H1 (cell line): ENCODE results near the gene SYVN1. TPM values are rescaled to one million over a fixed set of nuclear protein-coding genes. Genes with fewer than 3 reads are reported as not detected.

Experiments
- BCL11A ChIP-seq, 2 experiments: IDR thresholded peaks; one replicate each; pipeline ENCODE4 v1.6.1; 2011; ENCODE audit warnings: low read depth in 2 of 2, low read length in 2 of 2, mild to moderate bottlenecking in 2 of 2
- EP300 ChIP-seq, 2 experiments: IDR thresholded peaks; 1 replicate in 1 of 2; 2 replicates in 1 of 2; pipeline ENCODE4 v1.6.1; 2011 to 2012; ENCODE audit warnings: low read depth in 2 of 2, low read length in 2 of 2, mild to moderate bottlenecking in 2 of 2, borderline replicate concordance in 1 of 2, inconsistent platforms in 1 of 2, moderate library complexity in 1 of 2
- POLR2AphosphoS5 ChIP-seq: IDR thresholded peaks from 2 replicates; pipeline ENCODE4 v1.6.1; 2011; ENCODE audit warnings: low read depth, low read length
- SIN3A ChIP-seq, 2 experiments: IDR thresholded peaks in 1 of 2; conservative IDR thresholded peaks in 1 of 2; 2 replicates each; pipeline ENCODE4 v1.6.1; 2011 to 2012; ENCODE audit warnings: low read length in 2 of 2, improper control_type of control experiment in 1 of 2, low read depth in 1 of 2, mild to moderate bottlenecking in 1 of 2
- TEAD4 ChIP-seq: IDR thresholded peaks from 2 replicates; pipeline ENCODE4 v1.6.1; 2012; ENCODE audit warnings: low read depth, low read length, inconsistent platforms, mixed read lengths
- microRNA-seq, 2 experiments: library from miRNA; unstranded; fragments of <30 nt; microRNA quantifications; one replicate each; pipeline versions ENCODE4 to v1.2.0, GENCODE V29; 2016 to 2020; ENCODE audit warnings: borderline microRNAs expressed in 2 of 2, borderline number of aligned reads in 2 of 2, borderline replicate concordance in 1 of 2
- polyA plus RNA-seq, 7 experiments: library from polyadenylated mRNA; depleted of rRNA in 3 of 7; stranded (reverse) in 5 of 7; unstranded in 2 of 7; fragments of >200 nt in 5 of 7; fragments of 200-250 nt in 2 of 7; gene quantifications; 1 replicate in 5 of 7; 2 replicates in 1 of 7; 4 replicates in 1 of 7; pipeline versions ENCODE4 v1.2.1 to v1.2.3, GENCODE V29; 2011 to 2013; ENCODE audit warnings: missing spikeins in 2 of 7, mixed read lengths in 2 of 7
- small RNA-seq: library from polyadenylated mRNA; stranded (forward); fragments of <200 nt; extraction: miRNeasy Mini kit (QIAGEN cat#:217004); gene quantifications from one replicate; pipeline ENCODE3, GENCODE V24; 2013; ENCODE audit not compliant: insufficient read depth
- total RNA-seq: library from RNA; stranded (reverse); fragmentation: NEBNext Ultra II Directional; extraction: Animal tissue kit (Norgen Biotek cat#: 25700); gene quantifications from 2 replicates; pipeline ENCODE4 v1.2.1, GENCODE V29; 2021

Gene SYVN1
- total and polyA plus RNA-seq, 2 of the 8 experiments (the other 6 are each of a cell fraction or from before 2014, with no cell fraction given), result 27.8 to 29.4 TPM

- TF ChIP-seq BCL11A (IDR thresholded peaks at IDR 0.05; ENCODE audit: low read depth in 2 of 2, low read length in 2 of 2), result no peak
- TF ChIP-seq POLR2AphosphoS5, result no peak
- TF ChIP-seq SIN3A (conservative IDR thresholded peaks at IDR 0.05 in 1 of 2, IDR thresholded peaks at IDR 0.05 in 1 of 2; ENCODE audit: low read depth in 1 of 2, low read length in 2 of 2), result no peak
- TF ChIP-seq TEAD4, result no peak
- TF ChIP-seq EP300 (IDR thresholded peaks at IDR 0.05; ENCODE audit: borderline replicate concordance in 1 of 2, low read depth in 2 of 2, low read length in 2 of 2), result no peak
These were observed 56.9 kb downstream of the SYVN1 start (continued) for GRCh38 chr11:65077451-65077850.

Small RNA genes within 50 kb of the gene (microRNA-seq; reads per million reads assigned to microRNA genes)
- 0 reads per million in 2 experiments for gene MIR6751

Small RNA genes within 50 kb of the gene (small RNA-seq; reads per million reads assigned to genes)
- not detected for gene HIGD1AP10
- not detected for gene PDCL2P2
- 1.0 reads per million for gene RNU2-23P

Other genes with a start within 250 kb of the SYVN1 start
- gene ATG2A, start 217.3 kb downstream of the SYVN1 start, total RNA-seq, result 20.9 and 22.1 TPM in 2 replicates
- gene ATG2A, start 217.3 kb downstream of the SYVN1 start, polyA plus RNA-seq (2011; rRNA removed), result 12.1 and 19.8 TPM in 2 replicates
- 5.1 and 5.8 TPM in 2 replicates for gene PPP2R5B, start 209.8 kb downstream of the SYVN1 start, total RNA-seq
- gene PPP2R5B, start 209.8 kb downstream of the SYVN1 start, polyA plus RNA-seq (2011; rRNA removed), result 4.9 and 6.3 TPM in 2 replicates
- gene GPHA2, start 198.6 kb downstream of the SYVN1 start, total RNA-seq, result 0.97 and 1.5 TPM in 2 replicates
- gene GPHA2, start 198.6 kb downstream of the SYVN1 start, polyA plus RNA-seq (2011; rRNA removed), result 4.4 and 5.4 TPM in 2 replicates
- gene MAJIN, start 162.4 kb downstream of the SYVN1 start, total RNA-seq, result not detected in 2 replicates
- not detected in 2 replicates for gene MAJIN, start 162.4 kb downstream of the SYVN1 start, polyA plus RNA-seq (2011; rRNA removed)
- 1.4 and 2.0 TPM in 2 replicates for gene BATF2, start 137.5 kb downstream of the SYVN1 start, total RNA-seq
- 3.1 and 4.6 TPM in 2 replicates for gene BATF2, start 137.5 kb downstream of the SYVN1 start, polyA plus RNA-seq (2011; rRNA removed)
- 184 and 186 TPM in 2 replicates for gene ARL2, start 120.4 kb downstream of the SYVN1 start, total RNA-seq
- gene ARL2, start 120.4 kb downstream of the SYVN1 start, polyA plus RNA-seq (2011; rRNA removed), result 535 and 640 TPM in 2 replicates
- gene SNX15, start 107.1 kb downstream of the SYVN1 start, total RNA-seq, result 18.3 and 19.6 TPM in 2 replicates
- 13.0 and 20.2 TPM in 2 replicates for gene SNX15, start 107.1 kb downstream of the SYVN1 start, polyA plus RNA-seq (2011; rRNA removed)
- 19.4 and 23.3 TPM in 2 replicates for gene SAC3D1, start 93.3 kb downstream of the SYVN1 start, total RNA-seq
- gene SAC3D1, start 93.3 kb downstream of the SYVN1 start, polyA plus RNA-seq (2011; rRNA removed), result 25.8 and 41.3 TPM in 2 replicates
- 7.5 and 8.1 TPM in 2 replicates for gene NAALADL1, start 76.0 kb downstream of the SYVN1 start, total RNA-seq
- gene NAALADL1, start 76.0 kb downstream of the SYVN1 start, polyA plus RNA-seq (2011; rRNA removed), result 9.9 and 12.6 TPM in 2 replicates
- gene CDCA5, start 50.5 kb downstream of the SYVN1 start, total RNA-seq, result 87.0 and 90.0 TPM in 2 replicates
- 39.2 and 53.7 TPM in 2 replicates for gene CDCA5, start 50.5 kb downstream of the SYVN1 start, polyA plus RNA-seq (2011; rRNA removed)
- 21.4 and 21.5 TPM in 2 replicates for gene ZFPL1, start 50.3 kb downstream of the SYVN1 start, total RNA-seq
- 76.8 and 103 TPM in 2 replicates for gene ZFPL1, start 50.3 kb downstream of the SYVN1 start, polyA plus RNA-seq (2011; rRNA removed)
- 97.4 and 108 TPM in 2 replicates for gene VPS51, start 38.3 kb downstream of the SYVN1 start, total RNA-seq
- gene VPS51, start 38.3 kb downstream of the SYVN1 start, polyA plus RNA-seq (2011; rRNA removed), result 142 and 193 TPM in 2 replicates
- gene TM7SF2, start 22.6 kb downstream of the SYVN1 start, total RNA-seq, result 40.1 and 42.4 TPM in 2 replicates
- gene TM7SF2, start 22.6 kb downstream of the SYVN1 start, polyA plus RNA-seq (2011; rRNA removed), result 96.0 and 141 TPM in 2 replicates
- gene ZNHIT2, start 16.8 kb downstream of the SYVN1 start, total RNA-seq, result 13.0 and 14.8 TPM in 2 replicates
- 16.1 and 23.4 TPM in 2 replicates for gene ZNHIT2, start 16.8 kb downstream of the SYVN1 start, polyA plus RNA-seq (2011; rRNA removed)
- gene FAU, start 12.4 kb downstream of the SYVN1 start, total RNA-seq, result 860 and 896 TPM in 2 replicates
- 826 and 846 TPM in 2 replicates for gene FAU, start 12.4 kb downstream of the SYVN1 start, polyA plus RNA-seq (2011; rRNA removed)
- 54.0 and 55.3 TPM in 2 replicates for gene MRPL49, start 12.2 kb downstream of the SYVN1 start, total RNA-seq
- gene MRPL49, start 12.2 kb downstream of the SYVN1 start, polyA plus RNA-seq (2011; rRNA removed), result 77.8 and 84.8 TPM in 2 replicates
- gene SPDYC, start 35.7 kb upstream of the SYVN1 start, total RNA-seq, result not detected in 2 replicates
- gene SPDYC, start 35.7 kb upstream of the SYVN1 start, polyA plus RNA-seq (2011; rRNA removed), result 0.15 and 0.31 TPM in 2 replicates
- gene CAPN1, start 47.4 kb upstream of the SYVN1 start, total RNA-seq, result 194 and 200 TPM in 2 replicates
- 233 and 337 TPM in 2 replicates for gene CAPN1, start 47.4 kb upstream of the SYVN1 start, polyA plus RNA-seq (2011; rRNA removed)
- 31.2 and 34.6 TPM in 2 replicates for gene POLA2, start 127.4 kb upstream of the SYVN1 start, total RNA-seq
- gene POLA2, start 127.4 kb upstream of the SYVN1 start, polyA plus RNA-seq (2011; rRNA removed), result 48.1 and 55.9 TPM in 2 replicates
- gene CDC42EP2, start 180.3 kb upstream of the SYVN1 start, total RNA-seq, result 11.7 and 11.8 TPM in 2 replicates
- gene CDC42EP2, start 180.3 kb upstream of the SYVN1 start, polyA plus RNA-seq (2011; rRNA removed), result 13.3 and 19.4 TPM in 2 replicates
- gene DPF2, start 199.3 kb upstream of the SYVN1 start, total RNA-seq, result 67.2 and 79.2 TPM in 2 replicates
- gene DPF2, start 199.3 kb upstream of the SYVN1 start, polyA plus RNA-seq (2011; rRNA removed), result 53.6 and 88.1 TPM in 2 replicates
- 0.88 and 1.3 TPM in 2 replicates for gene TIGD3, start 220.2 kb upstream of the SYVN1 start, total RNA-seq
- 1.1 TPM in 2 replicates for gene TIGD3, start 220.2 kb upstream of the SYVN1 start, polyA plus RNA-seq (2011; rRNA removed)
- 0.54 and 0.61 TPM in 2 replicates for gene SLC25A45, start 248.1 kb upstream of the SYVN1 start, total RNA-seq
- 0.59 and 0.97 TPM in 2 replicates for gene SLC25A45, start 248.1 kb upstream of the SYVN1 start, polyA plus RNA-seq (2011; rRNA removed)